Ascending aorta (tissue), 2 donors: ENCODE measurements around the gene ZAP70. TPM values are rescaled to one million over a fixed set of nuclear protein-coding genes. Genes with fewer than 3 reads are reported as not detected.

Experiments used
- DNase-seq, 2 donors: peaks; one replicate each; pipeline ENCODE4 v3.0.0-alpha.2; 2019; ENCODE audit warnings: low spot score in 2 of 2
- H3K27ac ChIP-seq, 2 donors: fragments of 200-600 bp; sonication (generic); one replicate each; pipeline ENCODE4 v1.5.1; 2016 to 2017; ENCODE audit warnings: mild to moderate bottlenecking in 1 of 2
- H3K27me3 ChIP-seq: fragments of 200-600 bp; sonication (generic); one replicate; pipeline ENCODE4 v1.5.1; 2017
- H3K36me3 ChIP-seq, 2 donors: fragments of 200-600 bp; sonication (generic); one replicate each; pipeline ENCODE4 v1.5.1; 2016
- H3K4me1 ChIP-seq, 2 donors: fragments of 200-600 bp; sonication (generic); one replicate each; pipeline ENCODE4 v1.5.1; 2016 to 2017; ENCODE audit warnings: mild to moderate bottlenecking in 1 of 2
- H3K4me3 ChIP-seq, 2 donors: fragments of 200-600 bp; sonication (generic); one replicate each; pipeline ENCODE4 v1.5.1; 2016 to 2017; ENCODE audit warnings: mild to moderate bottlenecking in 1 of 2
- H3K9me3 ChIP-seq, 2 donors: fragments of 200-600 bp; sonication (generic); one replicate each; pipeline ENCODE4 v1.5.1; 2016
- CTCF ChIP-seq, 3 experiments: fragments of 200-600 bp in 2 of 3; fragments of 450-650 bp in 1 of 3; sonication (generic) in 2 of 3; IDR thresholded peaks; one replicate each; pipeline ENCODE4 v1.5.1; 2016 to 2019; ENCODE audit warnings: antibody characterized with exemption in 3 of 3, mild to moderate bottlenecking in 1 of 3, moderate library complexity in 1 of 3
- intact Hi-C: fragments of 100-400 bp; cut with DNase I; formaldehyde crosslinking; loops from one replicate; pipeline ENCODE4 v1.15.1; 2023
- total RNA-seq: library from RNA; depleted of rRNA; stranded (reverse); fragments of >200 nt; gene quantifications from one replicate; pipeline ENCODE4 v1.1.0, GENCODE V29; 2016

Gene ZAP70
- total RNA-seq, 1 donor from 2014 or later: 2.7 TPM

- no peak for TF ChIP-seq CTCF (IDR thresholded peaks at IDR 0.05)
- no peak overlapping the region for H3K27ac ChIP-seq
- no peak for DNase-seq
- intact Hi-C loops: no loop called here
- H3K9me3 ChIP-seq: no peaks in the 10 kb centered on the region
- no peak overlapping the region for H3K4me3 ChIP-seq
- H3K27me3 ChIP-seq: no peaks in the 10 kb centered on the region
- peaks cover 34 to 61% of the 10 kb centered on the region in 2 donors for H3K36me3 ChIP-seq
- H3K4me1 ChIP-seq: no peaks in the 10 kb centered on the region
These were observed 52.6 kb downstream of the ZAP70 start for GRCh38 chr2:97765933-97766332.

- TF ChIP-seq CTCF (IDR thresholded peaks at IDR 0.05): no peak
- DNase-seq: no peak
- intact Hi-C loops: no loop called here
- H3K9me3 ChIP-seq: no peaks in the 10 kb centered on the region
- H3K36me3 ChIP-seq: peaks cover 28 to 58% of the 10 kb centered on the region in 2 donors
- no peak overlapping the region for H3K27ac ChIP-seq
- H3K4me1 ChIP-seq: no peaks in the 10 kb centered on the region
- H3K27me3 ChIP-seq: no peaks in the 10 kb centered on the region
- no peak overlapping the region for H3K4me3 ChIP-seq
These were observed 53.2 kb downstream of the ZAP70 start for GRCh38 chr2:97766567-97766966.

- Histone ChIP-seq H3K9me3 (no peaks in the 10 kb centered on the region), H3K4me3 (no peak overlapping the region), H3K27ac (no peak overlapping the region), H3K4me1 (no peaks in the 10 kb centered on the region), H3K36me3 (peaks cover 26 to 60% of the 10 kb centered on the region in 2 donors), H3K27me3 (no peaks in the 10 kb centered on the region)
- DNase-seq: no peak
- TF ChIP-seq CTCF (IDR thresholded peaks at IDR 0.05): no peak
- intact Hi-C loops: no loop called here
These were observed 55.9 kb downstream of the ZAP70 start for GRCh38 chr2:97769308-97769707.

GRCh38 chr2:97769711-97770110, 56.3 kb downstream of the ZAP70 start:
- Histone ChIP-seq H3K4me3 (no peak overlapping the region), H3K9me3 (no peaks in the 10 kb centered on the region), H3K27me3 (no peaks in the 10 kb centered on the region), H3K27ac (no peak overlapping the region), H3K36me3 (peaks cover 26 to 60% of the 10 kb centered on the region in 2 donors), H3K4me1 (no peaks in the 10 kb centered on the region)
- DNase-seq: no peak
- TF ChIP-seq CTCF (IDR thresholded peaks at IDR 0.05): no peak
- intact Hi-C loops: no loop called here

GRCh38 chr2:97770445-97770844, 57.1 kb downstream of the ZAP70 start:
- H3K36me3 ChIP-seq: peaks cover 25 to 60% of the 10 kb centered on the region in 2 donors
- TF ChIP-seq CTCF (IDR thresholded peaks at IDR 0.05): no peak

GRCh38 chr2:97774425-97774824, 61.0 kb downstream of the ZAP70 start:
- H3K27me3 ChIP-seq: no peaks in the 10 kb centered on the region
- no peaks in the 10 kb centered on the region for H3K9me3 ChIP-seq
- TF ChIP-seq CTCF (IDR thresholded peaks at IDR 0.05): peak in 1 of 3 experiments; percentile 19
- no peaks in the 10 kb centered on the region for H3K4me1 ChIP-seq
- H3K4me3 ChIP-seq: no peak overlapping the region
- H3K36me3 ChIP-seq: peaks cover 22 to 54% of the 10 kb centered on the region in 2 donors
- H3K27ac ChIP-seq: no peak overlapping the region
- intact Hi-C loops: no loop called here
- no peak for DNase-seq

More at GRCh38 chr2:97770445-97770844, 57.1 kb downstream of the ZAP70 start:
- no peak overlapping the region for H3K4me3 ChIP-seq
- H3K9me3 ChIP-seq: no peaks in the 10 kb centered on the region
- no peaks in the 10 kb centered on the region for H3K27me3 ChIP-seq
- no peak overlapping the region for H3K27ac ChIP-seq
- intact Hi-C loops: no loop called here
- no peaks in the 10 kb centered on the region for H3K4me1 ChIP-seq
- no peak for DNase-seq
